NCI-H82 treated with DMSO at 0.1 percent for 48 hours (cell line): ENCODE data around the gene RBPJL.

ENCODE experiments used
- DNase-seq: peaks from one replicate; lab custom pipeline; 2025; ENCODE audit not compliant: unreplicated experiment; lab: John Stamatoyannopoulos, UW

The RBPJL gene

GRCh38 chr20:45306431-45306982 is at the start of gene RBPJL:
Gene RBPJL, plus strand, starts transcription at chr20:45306840. Its CDS starts 83 bp downstream, at chr20:45306923.
- DNase-seq, result no peak

GRCh38 chr20:45257161-45257560 is 49.5 kb upstream of the RBPJL start:
- no peak for DNase-seq

GRCh38 chr20:45257711-45258110 is 48.9 kb upstream of the RBPJL start:
- no peak for DNase-seq

- no peak for DNase-seq
Observed at GRCh38 chr20:45258259-45258658, 48.4 kb upstream of the RBPJL start.

GRCh38 chr20:45258664-45259063 is 48.0 kb upstream of the RBPJL start:
- no peak for DNase-seq

GRCh38 chr20:45263556-45264266 is 42.9 kb upstream of the RBPJL start:
- DNase-seq, result no peak

GRCh38 chr20:45266977-45267376 is 39.7 kb upstream of the RBPJL start:
- DNase-seq, result no peak

- DNase-seq, result no peak
Observed at GRCh38 chr20:45268531-45268930, 38.1 kb upstream of the RBPJL start.

GRCh38 chr20:45269056-45269455 is 37.6 kb upstream of the RBPJL start:
- DNase-seq, result no peak

- no peak for DNase-seq
Observed at GRCh38 chr20:45269754-45270270, 36.8 kb upstream of the RBPJL start.

GRCh38 chr20:45275338-45275737 is 31.3 kb upstream of the RBPJL start:
- no peak for DNase-seq

GRCh38 chr20:45279992-45280391 is 26.6 kb upstream of the RBPJL start:
- DNase-seq, result no peak

- no peak for DNase-seq
Observed at GRCh38 chr20:45282700-45283550, 23.7 kb upstream of the RBPJL start.

- DNase-seq, result no peak
Observed at GRCh38 chr20:45283551-45284057, 23.0 kb upstream of the RBPJL start.

- DNase-seq, result no peak
Observed at GRCh38 chr20:45288376-45288775, 18.3 kb upstream of the RBPJL start.

- no peak for DNase-seq
Observed at GRCh38 chr20:45288860-45289259, 17.8 kb upstream of the RBPJL start.

- no peak for DNase-seq
Observed at GRCh38 chr20:45289942-45290676, 16.5 kb upstream of the RBPJL start.

GRCh38 chr20:45290677-45291355 is 15.8 kb upstream of the RBPJL start:
- peak; percentile 80 for DNase-seq

GRCh38 chr20:45291526-45291925 is 15.1 kb upstream of the RBPJL start:
- DNase-seq, result no peak

GRCh38 chr20:45292343-45292742 is 14.3 kb upstream of the RBPJL start:
- no peak for DNase-seq
